Mucosa of descending colon (tissue), 3 donors: Measurements from ENCODE around the gene HDAC9. TPM values are rescaled to one million over a fixed set of nuclear protein-coding genes. Genes with fewer than 3 reads are reported as not detected.
"Not testable (repeated sequence)": the region's sequence is repeated elsewhere in the genome, so short reads cannot be mapped to it uniquely, and the experiment has no call there.

Experiments
- ATAC-seq: fragments of 200-7000 bp; cut with Tn5 transposase; one replicate; pipeline ENCODE4 v1.9.1; 2020; ENCODE audit warnings: mild to moderate bottlenecking, moderate library complexity
- DNase-seq, 3 donors: peaks; one replicate each; pipeline ENCODE4 v3.0.0-alpha.2; 2020
- H3K36me3 ChIP-seq: fragments of 200-600 bp; one replicate; pipeline ENCODE4 v1.8.0; 2021; ENCODE audit warnings: low read depth, mild to moderate bottlenecking
- H3K4me1 ChIP-seq: fragments of 200-600 bp; one replicate; pipeline ENCODE4 v1.8.0; 2021; ENCODE audit warnings: low read depth, mild to moderate bottlenecking
- H3K4me3 ChIP-seq: fragments of 200-600 bp; one replicate; pipeline ENCODE4 v1.8.0; 2021; ENCODE audit warnings: mild to moderate bottlenecking
- H3K9me3 ChIP-seq: fragments of 200-600 bp; one replicate; pipeline ENCODE4 v1.8.0; 2021; ENCODE audit warnings: mild to moderate bottlenecking
- intact Hi-C, 2 donors: fragments of 100-400 bp; cut with DNase I in 1 of 2; cut with micrococcal nuclease in 1 of 2; formaldehyde crosslinking; loops; one replicate each; pipeline versions ENCODE4 v1.11.0 to v1.11.1; 2022; cut with DNase I, micrococcal nuclease
- total RNA-seq, 3 donors: library from RNA; stranded (reverse); fragmentation: NEBNext Ultra II Directional in 2 of 3; extraction: Animal tissue kit (Norgen Biotek cat#: 25700) in 2 of 3; gene quantifications; one replicate each; pipeline versions ENCODE4 v1.2.1 to v1.2.4, GENCODE V29; 2021 to 2023
- TF ChIP-seq, protein P1 (sequence below): fragments of 200-600 bp; IDR thresholded peaks from one replicate; pipeline ENCODE4 v1.8.0; 2022; ENCODE audit warnings: antibody characterized with exemption, mild to moderate bottlenecking
- donor health status: DM: no; HTN: no; CAD: no; lungs with moderate emphysema.
- donor health status: DM: no; HTN: no; CAD: no.
- donor health status: DM: no; HTN: yes; CAD: no.

The HDAC9 gene
- total RNA-seq, 3 donors from 2014 or later: 16.0 to 20.4 (median 17.5) TPM

DNA sequence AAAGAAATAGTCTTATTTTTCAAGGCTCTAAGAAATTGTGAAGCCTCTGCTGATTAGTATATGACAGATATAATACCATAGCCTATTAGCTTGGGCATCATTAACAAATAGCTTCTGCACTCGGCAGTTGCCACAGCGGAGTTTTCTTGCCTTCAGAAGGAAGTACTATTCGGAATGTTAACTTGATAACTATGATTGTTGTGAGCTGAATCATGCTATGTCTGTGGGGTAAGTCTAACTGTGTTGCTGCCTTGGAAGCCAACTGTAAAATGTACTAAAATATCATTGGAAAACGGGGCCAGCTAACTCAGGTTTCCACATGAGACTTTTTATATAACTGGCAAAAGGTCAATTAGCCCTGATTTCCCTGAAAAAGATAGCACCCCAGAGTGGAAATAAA lies 528.7 kb downstream of the HDAC9 start:
- no peak for ATAC-seq
- DNase-seq: no peak
- H3K4me3 ChIP-seq: no peak overlapping the region
- intact Hi-C loops: no loop called here
- H3K4me1 ChIP-seq: no peaks in the 10 kb centered on the region
- TF ChIP-seq, protein P1, sequence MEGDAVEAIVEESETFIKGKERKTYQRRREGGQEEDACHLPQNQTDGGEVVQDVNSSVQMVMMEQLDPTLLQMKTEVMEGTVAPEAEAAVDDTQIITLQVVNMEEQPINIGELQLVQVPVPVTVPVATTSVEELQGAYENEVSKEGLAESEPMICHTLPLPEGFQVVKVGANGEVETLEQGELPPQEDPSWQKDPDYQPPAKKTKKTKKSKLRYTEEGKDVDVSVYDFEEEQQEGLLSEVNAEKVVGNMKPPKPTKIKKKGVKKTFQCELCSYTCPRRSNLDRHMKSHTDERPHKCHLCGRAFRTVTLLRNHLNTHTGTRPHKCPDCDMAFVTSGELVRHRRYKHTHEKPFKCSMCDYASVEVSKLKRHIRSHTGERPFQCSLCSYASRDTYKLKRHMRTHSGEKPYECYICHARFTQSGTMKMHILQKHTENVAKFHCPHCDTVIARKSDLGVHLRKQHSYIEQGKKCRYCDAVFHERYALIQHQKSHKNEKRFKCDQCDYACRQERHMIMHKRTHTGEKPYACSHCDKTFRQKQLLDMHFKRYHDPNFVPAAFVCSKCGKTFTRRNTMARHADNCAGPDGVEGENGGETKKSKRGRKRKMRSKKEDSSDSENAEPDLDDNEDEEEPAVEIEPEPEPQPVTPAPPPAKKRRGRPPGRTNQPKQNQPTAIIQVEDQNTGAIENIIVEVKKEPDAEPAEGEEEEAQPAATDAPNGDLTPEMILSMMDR: no peak
- no peaks in the 10 kb centered on the region for H3K36me3 ChIP-seq
- no peaks in the 10 kb centered on the region for H3K9me3 ChIP-seq

GRCh38 chr7:19026888-19027287 lies 531.3 kb downstream of the HDAC9 start:
- intact Hi-C loops: no loop called here
- no peak for DNase-seq
- H3K4me3 ChIP-seq: no peak overlapping the region
- H3K9me3 ChIP-seq: no peaks in the 10 kb centered on the region
- no peaks in the 10 kb centered on the region for H3K4me1 ChIP-seq
- no peaks in the 10 kb centered on the region for H3K36me3 ChIP-seq
- ATAC-seq: no peak
- TF ChIP-seq, protein P1: no peak

DNA sequence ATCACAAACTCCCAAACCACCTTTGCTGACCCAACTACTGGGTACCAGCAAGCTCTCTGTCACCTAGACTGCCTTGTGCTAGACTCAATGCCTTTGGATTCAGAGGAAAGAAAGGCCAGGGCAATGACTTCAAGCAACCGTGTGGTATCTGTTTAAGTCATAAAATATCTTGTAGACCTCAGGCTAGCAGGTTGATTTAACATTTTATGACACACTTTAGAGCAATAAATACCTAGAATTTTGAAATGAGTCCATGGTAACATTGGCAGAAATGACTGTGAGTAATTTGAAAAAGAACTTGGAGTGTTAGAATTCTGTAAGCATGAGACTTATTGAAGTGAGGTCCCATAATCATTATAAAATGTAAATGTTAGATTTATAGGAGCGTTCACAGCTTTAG lies 534.7 kb downstream of the HDAC9 start:
- TF ChIP-seq, protein P1: no peak
- ATAC-seq: no peak
- DNase-seq: no peak
- no peaks in the 10 kb centered on the region for H3K4me1 ChIP-seq
- no peaks in the 10 kb centered on the region for H3K36me3 ChIP-seq
- H3K9me3 ChIP-seq: peaks cover 19% of the 10 kb centered on the region
- H3K4me3 ChIP-seq: no peak overlapping the region
- intact Hi-C loops: no loop called here

- H3K36me3 ChIP-seq, ATAC-seq, DNase-seq, intact Hi-C loops, H3K4me1 ChIP-seq, H3K4me3 ChIP-seq: not testable (repeated sequence)
- H3K9me3 ChIP-seq: peaks cover 30% of the 10 kb centered on the region
Measured at GRCh38 chr7:19032942-19033341, 537.4 kb downstream of the HDAC9 start.

GRCh38 chr7:19051767-19052375 lies 556.3 kb downstream of the HDAC9 start:
- Histone ChIP-seq H3K9me3 (no peaks in the 10 kb centered on the region), H3K36me3 (no peaks in the 10 kb centered on the region), H3K4me1 (no peaks in the 10 kb centered on the region), H3K4me3 (no peak overlapping the region)
- intact Hi-C loops: no loop called here
- TF ChIP-seq, protein P1: peak; percentile 63
- DNase-seq (peak in 1 of 3 donors; percentile 65), ATAC-seq (peak; percentile 41)
